Keratinocyte (primary cell): ENCODE results near the gene ZBTB40. TPM values are rescaled to one million over a fixed set of nuclear protein-coding genes. Genes with fewer than 3 reads are reported as not detected.

ENCODE experiments used
- DNase-seq: peaks from one replicate; pipeline ENCODE4 v3.0.0-alpha.2; 2011; ENCODE audit warnings: low read depth, missing footprints, low spot score
- FAIRE-seq: peaks from 2 replicates; lab custom pipeline; 2011; peaks lifted over from hg19 to GRCh38; lab: Jason Lieb, UNC
- H2AFZ ChIP-seq: 2 replicates; pipeline ENCODE4 v1.6.0; 2012; ENCODE audit warnings: low read length, control low read depth, inconsistent platforms; ENCODE audit not compliant: control insufficient read depth
- H3K27ac ChIP-seq: 2 replicates; pipeline ENCODE4 v1.5.1; 2011; ENCODE audit warnings: low read length; ENCODE audit not compliant: control insufficient read depth, insufficient read depth
- H3K27me3 ChIP-seq: 3 replicates; pipeline ENCODE4 v1.6.0; 2011; ENCODE audit warnings: low read length; ENCODE audit not compliant: control insufficient read depth, insufficient read depth; ENCODE audit errors: extremely low read depth
- H3K36me3 ChIP-seq, 2 experiments: 2 replicates in 1 of 2; 3 replicates in 1 of 2; pipeline ENCODE4 v1.5.1; 2011; ENCODE audit warnings: low read length in 2 of 2, mild to moderate bottlenecking in 1 of 2; ENCODE audit not compliant: control insufficient read depth in 2 of 2, insufficient read depth in 2 of 2; ENCODE audit errors: extremely low read depth in 1 of 2
- H3K4me1 ChIP-seq: 3 replicates; pipeline ENCODE4 v1.5.1; 2011; ENCODE audit warnings: low read length; ENCODE audit not compliant: control insufficient read depth, insufficient read depth; ENCODE audit errors: extremely low read depth
- H3K4me2 ChIP-seq: 3 replicates; pipeline ENCODE4 v1.6.0; 2011; ENCODE audit warnings: low read depth, low read length; ENCODE audit not compliant: control insufficient read depth, insufficient read depth; ENCODE audit errors: extremely low read depth
- H3K4me3 ChIP-seq, 3 experiments: fragments of 200-600 bp in 1 of 3; sonication (generic) in 1 of 3; 2 replicates in 2 of 3; 3 replicates in 1 of 3; pipeline ENCODE4 v1.5.1; 2011 to 2016; ENCODE audit warnings: low read length in 3 of 3, mild to moderate bottlenecking in 3 of 3, control low read depth in 2 of 3, inconsistent platforms in 1 of 3, low read depth in 1 of 3, mixed read lengths in 1 of 3, mixed run types in 1 of 3, moderate library complexity in 1 of 3; ENCODE audit not compliant: control insufficient read depth in 2 of 3, insufficient read depth in 2 of 3; ENCODE audit errors: extremely low read depth in 1 of 3
- H3K79me2 ChIP-seq: 2 replicates; pipeline ENCODE4 v1.6.0; 2012; ENCODE audit warnings: low read length; ENCODE audit not compliant: control insufficient read depth, insufficient read depth
- H3K9ac ChIP-seq: 3 replicates; pipeline ENCODE4 v1.6.0; 2011; ENCODE audit warnings: low read length; ENCODE audit not compliant: control insufficient read depth, insufficient read depth; ENCODE audit errors: extremely low read depth
- H3K9me1 ChIP-seq: 3 replicates; pipeline ENCODE4 v1.6.0; 2011; ENCODE audit warnings: low read length; ENCODE audit not compliant: control insufficient read depth, insufficient read depth; ENCODE audit errors: extremely low read depth
- H3K9me3 ChIP-seq: 2 replicates; pipeline ENCODE4 v1.5.1; 2012; ENCODE audit warnings: low read depth, low read length; ENCODE audit not compliant: control insufficient read depth
- H4K20me1 ChIP-seq: 3 replicates; pipeline ENCODE4 v1.6.0; 2011; ENCODE audit warnings: low read length; ENCODE audit not compliant: control insufficient read depth, insufficient read depth; ENCODE audit errors: extremely low read depth
- EZH2 ChIP-seq: IDR thresholded peaks from one replicate; pipeline ENCODE4 v1.6.1; 2012; ENCODE audit warnings: inconsistent platforms, mild to moderate bottlenecking, low read length, moderate library complexity
- dilution Hi-C: fragments of 300-500 bp; cut with MboI; formaldehyde crosslinking; loops from one replicate; pipeline ENCODE4 v1.7.0; 2020; ENCODE audit warnings: low sequenced_read_pairs; ENCODE audit not compliant: extremely low pct_ligation_motif_present
- polyA plus RNA-seq, 5 experiments: library from polyadenylated mRNA; depleted of rRNA in 3 of 5; stranded (reverse) in 3 of 5; stranded (forward) in 1 of 5; unstranded in 1 of 5; fragments of >200 nt; gene quantifications; 1 replicate in 1 of 5; 2 replicates in 3 of 5; 3 replicates in 1 of 5; pipeline versions ENCODE4 v1.2.1 to v1.2.3, GENCODE V29; 2011 to 2012; ENCODE audit warnings: missing spikeins in 2 of 5, low read depth in 1 of 5, low replicate concordance in 1 of 5
- TF ChIP-seq, protein P1 (sequence below), 3 experiments: IDR thresholded peaks in 1 of 3; conservative IDR thresholded peaks in 1 of 3; optimal IDR thresholded peaks in 1 of 3; 2 replicates in 2 of 3; 3 replicates in 1 of 3; pipeline versions ENCODE3 to v1.5.1; 2011; ENCODE audit warnings: low read length in 3 of 3, mild to moderate bottlenecking in 3 of 3, moderate library complexity in 2 of 3, control low read depth in 1 of 3, inconsistent platforms in 1 of 3; ENCODE audit not compliant: insufficient read depth in 2 of 3; ENCODE audit errors: extremely low read depth in 1 of 3

ZBTB40 gene
- polyA plus RNA-seq, 1 donor (not counting 4 experiments of a cell fraction or from before 2014, with no cell fraction given) = 5.0 TPM

DNA sequence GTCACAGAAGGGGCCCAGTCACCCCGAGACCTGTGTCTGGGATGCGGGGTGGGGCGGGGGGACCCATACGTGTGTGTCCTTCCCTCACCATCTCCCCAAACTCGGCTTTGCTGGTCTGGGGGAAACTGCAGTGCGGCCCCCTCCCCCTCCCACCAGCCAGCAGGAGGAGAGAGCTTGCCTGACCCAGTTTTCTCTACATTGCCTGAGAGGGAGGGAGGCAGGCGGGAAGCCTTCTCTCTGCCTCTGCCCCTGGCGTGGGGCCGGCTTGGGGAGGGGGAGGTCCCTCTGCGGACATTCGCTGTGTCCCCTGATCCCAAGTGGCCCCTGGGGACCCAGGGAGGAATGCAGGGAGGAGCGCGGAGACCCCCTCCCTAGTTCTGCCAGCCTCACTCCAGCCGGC lies 115.5 kb downstream of the ZBTB40 start:
- DNase-seq = no peak

DNA sequence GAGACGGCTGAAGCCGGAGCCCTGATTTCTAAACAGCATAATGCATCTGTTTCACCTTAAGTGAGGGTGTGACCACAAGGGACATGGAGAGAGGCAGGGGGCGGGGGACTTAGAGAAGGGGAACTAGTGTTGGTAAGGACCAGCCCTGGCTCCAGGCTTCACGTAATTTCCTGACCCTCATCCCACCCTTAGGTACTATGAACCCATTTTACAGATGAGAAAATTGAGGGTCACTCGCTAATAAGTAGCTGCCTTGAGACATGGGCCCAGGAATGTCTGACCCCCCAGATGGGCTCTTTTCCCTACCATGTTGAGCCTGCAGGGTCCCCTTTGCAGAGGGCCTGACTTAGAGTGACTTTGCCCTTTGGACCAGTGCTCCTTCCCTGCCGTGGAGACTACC lies 116.3 kb downstream of the ZBTB40 start:
- H3K27ac ChIP-seq = no peak overlapping the region
- no peaks in the 10 kb centered on the region for H3K79me2 ChIP-seq
- H2AFZ ChIP-seq = no peak overlapping the region
- TF ChIP-seq, protein P1, sequence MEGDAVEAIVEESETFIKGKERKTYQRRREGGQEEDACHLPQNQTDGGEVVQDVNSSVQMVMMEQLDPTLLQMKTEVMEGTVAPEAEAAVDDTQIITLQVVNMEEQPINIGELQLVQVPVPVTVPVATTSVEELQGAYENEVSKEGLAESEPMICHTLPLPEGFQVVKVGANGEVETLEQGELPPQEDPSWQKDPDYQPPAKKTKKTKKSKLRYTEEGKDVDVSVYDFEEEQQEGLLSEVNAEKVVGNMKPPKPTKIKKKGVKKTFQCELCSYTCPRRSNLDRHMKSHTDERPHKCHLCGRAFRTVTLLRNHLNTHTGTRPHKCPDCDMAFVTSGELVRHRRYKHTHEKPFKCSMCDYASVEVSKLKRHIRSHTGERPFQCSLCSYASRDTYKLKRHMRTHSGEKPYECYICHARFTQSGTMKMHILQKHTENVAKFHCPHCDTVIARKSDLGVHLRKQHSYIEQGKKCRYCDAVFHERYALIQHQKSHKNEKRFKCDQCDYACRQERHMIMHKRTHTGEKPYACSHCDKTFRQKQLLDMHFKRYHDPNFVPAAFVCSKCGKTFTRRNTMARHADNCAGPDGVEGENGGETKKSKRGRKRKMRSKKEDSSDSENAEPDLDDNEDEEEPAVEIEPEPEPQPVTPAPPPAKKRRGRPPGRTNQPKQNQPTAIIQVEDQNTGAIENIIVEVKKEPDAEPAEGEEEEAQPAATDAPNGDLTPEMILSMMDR (optimal IDR thresholded peaks at IDR 0.05 in 1 of 3, IDR thresholded peaks at IDR 0.05 in 1 of 3, conservative IDR thresholded peaks at IDR 0.05 in 1 of 3; ENCODE audit: extremely low read depth in 1 of 3, insufficient read depth in 2 of 3, low read length in 3 of 3) = no peak
- TF ChIP-seq EZH2 = no peak
- H3K36me3 ChIP-seq = no peaks in the 10 kb centered on the region
- H3K4me2 ChIP-seq = no peak overlapping the region
- no peak overlapping the region for H3K4me3 ChIP-seq
- H3K27me3 ChIP-seq = peaks cover 55% of the 10 kb centered on the region
- H3K4me1 ChIP-seq = no peaks in the 10 kb centered on the region
- dilution Hi-C loops = no loop called here
- DNase-seq (no peak), FAIRE-seq (no peak)
- no peak overlapping the region for H3K9ac ChIP-seq
- H3K9me3 ChIP-seq = no peaks in the 10 kb centered on the region
- H4K20me1 ChIP-seq = no peaks in the 10 kb centered on the region
- H3K9me1 ChIP-seq = no peaks in the 10 kb centered on the region

More for the DNA sequence above, 115.5 kb downstream of the ZBTB40 start:
- Histone ChIP-seq H3K79me2 (no peaks in the 10 kb centered on the region), H3K4me2 (no peak overlapping the region), H3K27ac (no peak overlapping the region), H2AFZ (no peak overlapping the region), H4K20me1 (no peaks in the 10 kb centered on the region), H3K9ac (no peak overlapping the region), H3K27me3 (peaks cover 59% of the 10 kb centered on the region), H3K4me3 (no peak overlapping the region), H3K4me1 (no peaks in the 10 kb centered on the region), H3K9me3 (no peaks in the 10 kb centered on the region), H3K9me1 (no peaks in the 10 kb centered on the region), H3K36me3 (no peaks in the 10 kb centered on the region)
- dilution Hi-C loops = no loop called here
- TF ChIP-seq, protein P1 (optimal IDR thresholded peaks at IDR 0.05 in 1 of 3, IDR thresholded peaks at IDR 0.05 in 1 of 3, conservative IDR thresholded peaks at IDR 0.05 in 1 of 3; ENCODE audit: extremely low read depth in 1 of 3, insufficient read depth in 2 of 3, low read length in 3 of 3) = no peak
- TF ChIP-seq EZH2 = no peak
- no peak for FAIRE-seq
